ENCODE measurements around the gene ANXA8.
"Not testable (repeated sequence)": the region's sequence is repeated elsewhere in the genome, so short reads cannot be mapped to it uniquely, and the experiment has no call there.

ANXA8 gene

GRCh38 chr10:47462577-47463358 lies 21.1 kb downstream of the ANXA8 start:
- DNase-seq (ENCODE audit: low spot score), result not testable (repeated sequence)

- not testable (repeated sequence) for DNase-seq (ENCODE audit: low spot score)
Measured at GRCh38 chr10:47461261-47461687, 22.6 kb downstream of the ANXA8 start.

GRCh38 chr10:47458466-47459154 lies 25.3 kb downstream of the ANXA8 start:
- no peak for DNase-seq (ENCODE audit: low spot score)

- no peak for DNase-seq (ENCODE audit: low spot score)
Measured at GRCh38 chr10:47457826-47458225, 26.1 kb downstream of the ANXA8 start.

GRCh38 chr10:47457528-47457820 lies 26.4 kb downstream of the ANXA8 start:
- DNase-seq (ENCODE audit: low spot score), result no peak

GRCh38 chr10:47456794-47457527 lies 27.0 kb downstream of the ANXA8 start:
- no peak for DNase-seq (ENCODE audit: low spot score)

- no peak for DNase-seq (ENCODE audit: low spot score)
Measured at GRCh38 chr10:47456079-47456785, 27.7 kb downstream of the ANXA8 start.

GRCh38 chr10:47455350-47456078 lies 28.4 kb downstream of the ANXA8 start:
- DNase-seq (ENCODE audit: low spot score), result not testable (repeated sequence)

GRCh38 chr10:47454780-47455058 lies 29.2 kb downstream of the ANXA8 start:
- no peak for DNase-seq (ENCODE audit: low spot score)

- no peak for DNase-seq (ENCODE audit: low spot score)
Measured at GRCh38 chr10:47454008-47454779, 29.7 kb downstream of the ANXA8 start.

GRCh38 chr10:47453141-47454007 lies 30.5 kb downstream of the ANXA8 start:
- no peak for DNase-seq (ENCODE audit: low spot score)

GRCh38 chr10:47452495-47453140 lies 31.3 kb downstream of the ANXA8 start:
- DNase-seq (ENCODE audit: low spot score), result no peak

GRCh38 chr10:47451998-47452494 lies 31.9 kb downstream of the ANXA8 start:
- no peak for DNase-seq (ENCODE audit: low spot score)

GRCh38 chr10:47451273-47451997 lies 32.5 kb downstream of the ANXA8 start:
- DNase-seq (ENCODE audit: low spot score), result no peak

GRCh38 chr10:47450442-47450841 lies 33.5 kb downstream of the ANXA8 start:
- DNase-seq (ENCODE audit: low spot score), result no peak

GRCh38 chr10:47449979-47450378 lies 33.9 kb downstream of the ANXA8 start:
- no peak for DNase-seq (ENCODE audit: low spot score)

GRCh38 chr10:47449102-47449978 lies 34.6 kb downstream of the ANXA8 start:
- DNase-seq (ENCODE audit: low spot score), result no peak

- DNase-seq (ENCODE audit: low spot score), result no peak
Measured at GRCh38 chr10:47447705-47448104, 36.2 kb downstream of the ANXA8 start.

Measured in CD4-positive, alpha-beta T cell treated with Interleukin-6 at 100 ng/mL for 8 hours (primary cell).